Raji (cell line): ENCODE results near the gene GLYATL3.

ENCODE experiments used
- POLR2A ChIP-seq: IDR thresholded peaks from 2 replicates; pipeline ENCODE4 v1.6.1; 2011; ENCODE audit warnings: low read depth, low read length, control low read depth; ENCODE audit not compliant: insufficient read depth

Gene GLYATL3

DNA sequence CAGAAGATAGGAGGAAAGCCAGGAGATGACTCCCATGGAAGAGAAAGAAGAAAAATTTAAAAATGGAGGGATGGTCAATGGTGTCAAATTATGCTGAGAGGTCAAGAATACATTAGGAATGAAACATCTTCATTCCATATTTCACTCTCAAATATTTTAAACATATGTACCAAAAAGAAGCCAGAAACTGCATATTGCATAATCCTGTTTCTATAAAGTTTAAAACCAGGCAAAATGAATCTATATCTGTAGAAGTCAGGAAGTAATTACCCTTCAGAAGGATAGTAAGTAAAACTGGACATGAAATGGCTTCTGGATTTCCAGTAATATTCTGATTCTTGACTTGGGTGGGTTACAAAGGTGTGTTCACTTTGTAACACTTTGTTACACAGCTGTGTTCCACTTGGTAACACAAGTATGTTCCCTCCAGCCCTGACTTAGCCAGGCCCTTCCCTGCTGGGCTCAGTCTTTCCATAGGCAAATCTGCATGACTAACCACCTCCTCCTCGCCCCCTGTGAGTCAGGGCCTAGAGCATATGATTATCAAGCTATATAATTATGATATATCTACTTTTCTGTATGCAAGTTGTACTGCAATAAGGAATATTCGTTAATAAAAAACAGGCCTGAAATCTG lies 30.5 kb downstream of the GLYATL3 start:
- no peak for TF ChIP-seq POLR2A

DNA sequence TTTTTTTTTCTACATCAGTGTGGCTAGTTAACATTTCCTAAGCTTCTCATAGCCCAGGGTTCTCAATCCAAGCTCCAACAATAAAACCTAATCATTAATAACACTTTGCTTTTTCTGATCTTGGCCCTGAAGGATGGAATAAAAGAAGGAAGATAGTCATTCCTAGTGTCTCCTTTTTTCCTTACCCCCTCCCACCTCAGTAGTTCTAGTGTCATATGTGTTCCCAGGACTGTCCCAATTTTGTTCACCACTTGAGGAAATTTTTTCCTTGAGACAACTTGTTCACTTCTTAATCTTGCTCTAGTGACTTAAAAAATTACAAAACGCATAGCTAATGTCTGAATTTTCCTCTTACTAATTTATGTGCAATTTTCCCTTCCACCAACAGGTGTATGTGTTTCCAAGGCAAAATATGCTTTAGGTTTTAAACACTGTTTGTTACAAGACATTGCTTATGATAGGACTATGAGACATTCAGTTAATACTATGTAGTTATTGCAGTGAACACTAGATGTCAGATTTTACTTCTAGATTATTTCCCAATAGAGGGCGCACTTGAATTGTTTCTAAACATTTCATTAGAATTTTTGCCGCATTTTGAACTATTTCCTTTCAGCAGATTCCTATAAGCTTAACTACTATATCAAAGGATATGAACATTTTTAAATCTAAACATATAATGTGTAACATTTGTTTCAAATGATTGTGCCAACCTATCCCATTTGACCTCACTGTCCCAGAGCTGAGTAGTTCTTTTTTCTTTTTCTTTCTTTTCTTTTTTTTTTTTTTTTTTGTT lies 32.2 kb downstream of the GLYATL3 start:
- no peak for TF ChIP-seq POLR2A

DNA sequence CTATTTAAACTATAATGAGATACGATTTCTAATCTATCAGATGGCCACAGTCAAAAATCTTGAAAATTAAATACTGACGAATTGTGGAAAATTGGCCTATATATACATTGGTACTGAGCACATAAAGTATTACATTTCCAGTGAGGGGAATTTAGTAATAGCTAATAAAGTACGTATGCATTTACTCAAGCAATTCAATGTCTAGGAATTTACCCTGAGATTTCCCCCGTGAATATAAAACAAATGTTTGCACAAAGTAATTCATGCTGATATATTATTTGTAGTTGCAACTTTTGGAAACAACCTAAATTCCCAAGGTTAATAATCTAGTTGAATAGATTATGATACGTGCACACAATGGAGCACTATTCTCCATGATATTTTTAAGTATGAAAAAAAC lies 36.1 kb downstream of the GLYATL3 start:
- no peak for TF ChIP-seq POLR2A

DNA sequence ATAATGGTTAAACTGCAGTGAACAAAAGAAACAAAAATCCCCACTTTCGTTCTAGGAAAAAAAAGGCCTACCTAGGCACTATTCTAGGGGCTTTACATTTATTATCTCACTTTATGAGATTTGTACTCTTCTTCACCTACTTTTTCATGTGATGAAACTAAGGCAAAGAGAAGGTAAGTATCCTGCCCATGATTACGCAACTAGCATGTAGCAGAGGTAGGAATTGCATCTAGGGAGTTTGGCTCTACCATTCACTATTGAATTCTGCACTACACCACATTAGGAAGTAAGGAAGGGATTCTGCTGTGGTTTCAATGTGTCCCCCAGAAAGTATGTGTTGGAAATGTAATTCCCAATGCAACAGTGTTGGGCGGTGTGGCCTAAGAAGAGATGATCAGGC lies 39.4 kb downstream of the GLYATL3 start:
- no peak for TF ChIP-seq POLR2A

DNA sequence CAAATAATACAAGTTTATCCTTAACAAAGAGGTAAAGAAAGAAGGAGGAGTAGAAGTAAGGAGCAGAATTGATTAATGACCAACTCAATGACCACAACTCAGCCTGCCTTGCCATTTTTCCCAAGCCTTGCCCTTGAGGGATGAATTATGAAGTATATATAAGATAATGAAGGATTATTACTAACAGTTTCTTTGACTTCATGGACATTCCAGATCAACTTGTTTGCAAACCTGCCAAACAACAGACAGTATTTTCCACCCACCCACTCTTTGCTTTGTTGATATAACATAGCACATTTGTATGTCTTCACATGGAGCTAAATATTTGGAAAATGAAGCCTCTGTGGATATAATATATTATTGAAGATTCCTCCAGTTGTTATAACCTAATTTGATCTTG lies 40.9 kb downstream of the GLYATL3 start:
- TF ChIP-seq POLR2A: no peak

DNA sequence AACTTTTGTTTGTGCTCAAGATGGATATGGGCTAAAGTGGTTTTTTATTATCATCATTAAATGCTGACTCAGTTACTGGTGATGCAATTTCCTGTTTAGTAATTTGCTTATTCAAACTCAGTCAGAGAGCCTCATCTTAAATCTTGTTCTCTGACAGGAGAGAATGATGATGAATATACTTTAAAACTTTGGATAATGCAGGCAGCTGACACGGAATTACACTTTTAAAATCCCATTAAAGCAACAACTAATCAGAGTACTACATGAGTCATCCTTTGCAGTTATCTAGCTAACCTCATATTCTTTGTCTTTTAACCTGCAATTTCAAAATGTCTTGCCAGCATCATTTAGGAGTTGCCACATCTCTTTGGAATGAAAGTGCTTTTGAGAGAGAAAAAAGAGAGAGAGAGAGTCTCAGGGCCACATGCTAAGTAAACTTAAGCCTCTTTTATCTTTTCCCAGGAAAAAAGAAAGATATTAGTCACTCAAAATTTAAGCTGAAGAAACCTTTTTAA lies 41.5 kb downstream of the GLYATL3 start:
- no peak for TF ChIP-seq POLR2A

DNA sequence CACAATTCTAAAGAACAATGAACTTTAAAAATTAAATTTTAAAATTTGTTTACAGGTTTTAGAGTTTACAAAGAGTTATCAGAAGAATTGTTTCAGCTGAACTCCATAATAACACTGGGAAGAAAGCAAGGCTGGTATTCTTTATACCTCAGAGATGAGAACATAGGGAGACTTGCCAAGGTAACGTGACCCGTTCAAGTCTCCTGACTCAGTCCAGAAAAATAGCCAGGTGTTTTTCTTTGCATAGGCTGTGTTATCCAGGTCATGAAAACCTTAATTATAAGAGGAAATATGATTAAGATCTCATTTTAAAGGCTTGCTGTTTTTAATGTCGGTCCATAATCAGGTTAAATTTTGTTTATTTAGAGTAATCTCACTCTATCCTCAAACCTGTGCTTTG lies 42.2 kb downstream of the GLYATL3 start:
- no peak for TF ChIP-seq POLR2A

DNA sequence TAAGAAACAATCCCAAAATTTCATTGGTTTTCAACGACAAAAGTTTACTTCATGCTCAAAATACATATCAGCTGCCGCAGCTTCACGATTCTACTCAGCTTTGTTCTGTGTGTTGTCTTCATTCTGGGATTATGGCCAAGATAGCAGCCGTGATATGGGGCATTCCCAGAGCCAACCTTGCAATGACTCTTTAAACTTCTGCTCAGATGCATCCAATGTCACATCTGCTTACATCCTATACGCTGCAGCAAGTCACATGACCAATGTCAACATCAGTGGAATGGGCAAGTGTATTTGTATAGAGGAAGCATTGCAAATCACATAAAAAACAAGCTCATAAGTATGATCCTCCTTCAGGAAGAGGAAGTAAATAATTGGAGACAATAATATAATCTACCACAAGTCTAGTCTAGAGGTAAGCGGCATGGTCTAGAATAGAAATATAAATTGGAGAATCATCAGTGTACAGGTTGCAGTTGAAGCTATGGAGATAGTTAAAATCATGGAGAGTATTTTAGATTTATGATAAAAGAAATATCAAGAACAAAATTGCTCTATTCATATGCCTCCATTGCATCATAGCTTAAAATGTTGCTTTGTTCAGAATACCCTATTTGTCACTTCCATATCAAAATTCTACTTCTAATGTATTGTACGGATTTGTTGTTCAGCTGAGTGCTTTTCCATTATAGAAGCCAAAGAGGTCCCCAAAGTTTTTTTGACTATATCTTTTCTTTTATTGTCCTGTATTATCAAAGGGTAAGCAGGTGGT lies 43.5 kb downstream of the GLYATL3 start:
- TF ChIP-seq POLR2A: no peak

DNA sequence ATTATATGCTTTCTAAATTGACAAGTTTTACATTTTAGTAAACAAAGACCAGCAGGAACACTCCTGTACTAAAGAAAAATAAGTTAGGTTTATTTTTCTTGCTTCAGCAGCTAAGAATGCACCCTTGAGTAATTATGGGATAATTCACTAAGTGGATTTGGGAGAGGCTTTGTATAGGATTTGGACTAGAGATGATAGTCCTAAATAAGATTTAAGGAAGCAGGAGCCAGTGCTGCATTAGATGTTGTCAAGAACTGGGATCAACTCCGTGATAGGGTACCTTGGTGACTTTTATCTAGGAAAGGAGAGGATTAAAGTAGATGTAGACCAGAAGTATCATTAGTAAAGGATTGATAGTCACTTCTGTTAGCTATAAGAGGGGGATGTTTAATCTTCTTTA lies 46.6 kb downstream of the GLYATL3 start:
- TF ChIP-seq POLR2A: no peak

DNA sequence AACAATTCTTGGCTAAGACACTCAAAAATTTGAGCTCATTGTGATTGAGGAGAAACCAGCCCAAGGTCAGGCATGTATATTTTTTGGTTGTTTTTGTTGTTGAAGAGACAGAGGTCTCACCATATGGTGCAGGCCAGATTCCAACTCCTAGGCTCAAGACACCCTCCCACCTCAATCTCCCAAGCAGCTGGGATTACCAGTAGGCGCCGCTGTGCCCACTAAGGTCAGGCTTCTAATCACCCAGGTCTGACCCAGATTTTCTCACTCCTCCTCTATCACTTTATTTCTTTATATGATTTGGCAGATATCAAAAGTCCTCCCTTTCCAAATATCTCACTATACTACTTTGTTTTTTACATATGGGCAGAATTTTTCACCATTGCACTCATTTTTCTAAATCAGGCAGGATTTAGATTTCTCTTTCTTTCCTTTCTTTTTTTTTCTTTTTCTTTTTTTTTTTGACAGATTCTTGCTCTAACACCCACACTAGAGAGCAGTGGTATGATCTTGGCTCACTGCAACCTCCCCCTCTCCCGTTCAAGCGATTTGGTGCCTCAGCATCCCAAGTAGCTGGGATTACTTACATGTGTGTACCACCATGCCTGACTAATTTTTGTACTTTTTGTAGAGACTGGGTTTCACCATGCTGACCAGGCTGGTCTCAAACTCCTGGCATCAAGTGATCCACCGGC lies 49.0 kb downstream of the GLYATL3 start:
- TF ChIP-seq POLR2A: no peak

DNA sequence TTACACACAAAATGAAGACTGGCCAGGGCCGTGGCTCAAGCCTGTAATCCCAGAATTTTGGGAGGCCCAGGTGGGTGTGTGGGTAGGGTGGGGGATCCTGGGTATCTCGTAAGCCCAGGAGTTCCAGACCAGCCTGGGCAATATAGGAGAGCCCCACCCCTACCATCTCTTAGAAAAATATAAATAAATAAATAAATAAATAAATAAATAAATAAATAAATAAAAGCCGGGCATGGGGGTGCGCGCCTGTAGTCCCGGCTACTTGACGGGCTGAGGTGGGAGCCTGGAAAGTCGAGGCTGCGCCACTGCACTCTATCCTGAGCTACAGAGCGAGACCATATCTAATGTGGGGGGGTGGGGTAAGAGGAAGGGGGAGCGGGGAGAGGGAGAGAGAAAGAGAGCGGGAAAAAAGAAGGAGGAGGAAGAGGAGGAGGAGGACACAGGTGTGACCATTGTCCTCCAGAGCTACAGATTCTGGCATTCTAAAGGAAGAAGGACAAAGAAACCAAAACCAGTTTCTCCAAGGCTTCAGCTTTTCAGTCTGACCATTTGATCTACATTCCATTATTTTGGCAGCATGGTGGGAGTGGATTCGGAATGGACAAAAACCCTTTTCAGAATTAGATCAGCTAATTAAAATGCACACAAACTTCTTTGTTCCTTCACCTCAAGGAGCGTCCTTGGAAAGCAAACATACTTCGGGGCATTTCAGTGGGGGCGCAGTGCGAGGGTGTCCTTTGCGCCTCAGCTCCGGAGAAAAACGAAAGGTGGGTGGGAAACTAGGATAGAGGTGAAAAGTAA lies 50.2 kb downstream of the GLYATL3 start:
- TF ChIP-seq POLR2A: no peak

DNA sequence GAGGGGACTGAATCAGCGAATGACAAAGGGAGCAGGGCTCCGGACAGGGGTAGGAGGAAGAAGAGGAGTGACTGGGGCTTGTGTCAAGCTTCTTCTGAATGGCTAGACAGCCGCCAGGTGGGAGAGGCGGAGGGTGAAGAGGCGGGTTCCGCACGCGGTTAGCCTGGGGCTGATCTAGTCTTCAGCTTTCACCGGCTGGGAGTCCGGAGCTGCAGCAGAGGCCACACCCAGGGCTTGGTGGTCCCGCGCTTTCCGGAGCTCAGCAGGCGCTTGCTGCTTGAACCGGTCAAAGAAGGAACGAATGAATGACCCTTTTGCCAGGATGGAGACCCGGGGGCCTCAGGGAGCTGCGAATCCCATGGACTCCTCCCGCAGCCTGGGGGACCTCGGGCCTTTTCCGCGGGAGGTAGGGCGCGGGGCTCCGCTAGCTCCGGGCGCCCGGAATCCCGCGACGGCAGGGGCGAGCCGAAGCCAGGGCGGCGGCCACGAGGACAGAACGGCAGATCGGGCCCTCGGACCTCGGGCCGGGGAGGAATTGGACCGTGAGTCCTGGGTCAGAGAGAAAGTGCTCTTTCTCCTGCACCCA lies 50.9 kb downstream of the GLYATL3 start, which contains the start of gene C6orf141:
Gene C6orf141, plus strand, starts transcription at position 177 of the 586 bp plus-strand sequence. Its CDS starts 125 bp downstream, at position 302.
- no peak for TF ChIP-seq POLR2A

DNA sequence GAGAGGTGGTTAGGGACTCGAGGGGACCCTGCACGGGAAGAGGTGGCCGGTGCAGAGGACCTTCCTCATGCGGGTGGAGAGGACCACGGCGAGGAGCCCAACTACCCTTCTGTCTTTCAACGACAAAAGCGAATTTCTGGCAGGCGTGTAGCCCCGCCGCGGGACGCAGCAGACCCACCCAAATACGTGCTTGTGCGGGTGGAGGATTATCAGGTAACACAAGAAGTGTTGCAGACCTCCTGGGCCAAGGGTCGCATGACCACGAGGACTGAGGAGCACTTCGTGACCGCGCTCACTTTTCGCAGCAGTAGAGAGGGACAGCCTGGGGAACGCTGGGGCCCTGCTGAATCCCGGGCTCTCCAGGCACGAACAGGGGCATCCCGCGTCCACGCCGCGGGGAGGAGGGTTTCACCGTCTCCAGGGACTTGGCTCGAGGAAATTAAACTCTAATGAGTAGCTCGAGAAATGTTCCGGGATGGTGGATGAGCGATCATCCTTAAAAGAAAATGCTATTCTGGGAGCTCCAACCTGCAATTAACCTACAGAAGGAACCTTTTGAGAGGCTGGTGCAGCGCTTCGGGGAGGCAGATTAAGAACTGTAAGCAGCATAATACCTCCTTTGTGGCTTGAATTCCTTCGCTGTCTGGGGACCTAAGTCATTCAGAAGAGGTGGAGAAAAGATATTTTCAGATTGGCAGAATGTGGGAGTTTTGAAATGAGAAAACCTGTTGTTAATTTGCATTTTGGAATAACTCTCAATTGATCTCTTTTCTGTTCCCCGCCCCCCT lies 51.5 kb downstream of the GLYATL3 start:
- no peak for TF ChIP-seq POLR2A
